BJ (cell line): ENCODE data around the gene TUBG1. TPM values are rescaled to one million over a fixed set of nuclear protein-coding genes. Genes with fewer than 3 reads are reported as not detected.

Source experiments
- CTCF ChIA-PET: fragments of 350-600 bp; formaldehyde crosslinking; extraction: SDS; loops from one replicate; lab custom pipeline; 2021; ENCODE audit warnings: antibody characterized with exemption, inconsistent platforms; lab: Yijun Ruan, JAX
- POLR2A ChIA-PET: fragments of 300-600 bp; sonication (Branson Sonifier 250); formaldehyde crosslinking; extraction: SDS; loops from one replicate; lab custom pipeline; 2021; ENCODE audit warnings: antibody characterized with exemption; lab: Charles Lee
- DNase-seq: peaks from one replicate; pipeline ENCODE4 v3.0.0-alpha.2; 2011; ENCODE audit warnings: low read depth
- H3K27me3 ChIP-seq: 2 replicates; pipeline ENCODE4 v1.6.0; 2011; ENCODE audit warnings: low read length; ENCODE audit not compliant: control insufficient read depth, insufficient read depth
- H3K36me3 ChIP-seq: 2 replicates; pipeline ENCODE4 v1.5.1; 2011; ENCODE audit warnings: low read length; ENCODE audit not compliant: control insufficient read depth, insufficient read depth
- H3K4me3 ChIP-seq: 2 replicates; pipeline ENCODE4 v1.5.1; 2011; ENCODE audit warnings: low read depth, mild to moderate bottlenecking, control low read depth, low read length
- CTCF ChIP-seq: IDR thresholded peaks from 2 replicates; pipeline ENCODE4 v1.5.1; 2011; ENCODE audit warnings: low read depth, mild to moderate bottlenecking, control low read depth, inconsistent platforms, low read length, moderate library complexity; ENCODE audit not compliant: insufficient read depth
- polyA plus RNA-seq: library from polyadenylated mRNA; depleted of rRNA; stranded (reverse); fragments of >200 nt; gene quantifications from 2 replicates; pipeline ENCODE4 v1.2.3, GENCODE V29; 2011

The TUBG1 gene
- polyA plus RNA-seq, 1 experiment = 66.1 TPM

GRCh38 chr17:42573095-42573494, 36.4 kb upstream of the TUBG1 start:
- ChIA-PET CTCF (interaction anchor here (0.6 to 1.6 kb wide), 2 partner anchors 149 to 190 kb away, joined by 3 read pairs; no protein-coding TSS in a partner anchor), POLR2A (no interaction called here)
- TF ChIP-seq CTCF = no peak

GRCh38 chr17:42574463-42574862, 35.0 kb upstream of the TUBG1 start:
- TF ChIP-seq CTCF = no peak
- ChIA-PET POLR2A (no interaction called here), CTCF (interaction anchor here (1.6 kb wide), 2 partner anchors 106 to 189 kb away, joined by 3 read pairs; no protein-coding TSS in a partner anchor)
- Histone ChIP-seq H3K27me3 (no peaks in the 10 kb centered on the region), H3K4me3 (no peak overlapping the region), H3K36me3 (peaks cover 22% of the 10 kb centered on the region)
- DNase-seq = no peak

More at GRCh38 chr17:42573095-42573494, 36.4 kb upstream of the TUBG1 start:
- no peak for DNase-seq
- Histone ChIP-seq H3K27me3 (no peaks in the 10 kb centered on the region), H3K4me3 (no peak overlapping the region), H3K36me3 (peaks cover 31% of the 10 kb centered on the region)

GRCh38 chr17:42577140-42577531, 32.3 kb upstream of the TUBG1 start:
- CTCF ChIA-PET = interaction anchor here (0.6 to 3.7 kb wide), 20 partner anchors 9 to 1043 kb away, joined by 3 to 56 read pairs (median 7); partner anchors contain the start of genes CCR10, CNTNAP1, PLEKHH3 and RAMP2
- peaks cover 18% of the 10 kb centered on the region for H3K36me3 ChIP-seq
- POLR2A ChIA-PET = no interaction called here
- peak overlapping the region; percentile 46 for H3K4me3 ChIP-seq
- H3K27me3 ChIP-seq = no peaks in the 10 kb centered on the region
- no peak for TF ChIP-seq CTCF
- DNase-seq = no peak

- DNase-seq = peak; percentile 79
- ChIA-PET CTCF (interaction anchor here (0.7 to 3.7 kb wide), 36 partner anchors 8 to 351 kb away, joined by 3 to 56 read pairs (median 4); partner anchors contain the start of genes BECN1, CCR10, CNTNAP1 and HSD17B1), POLR2A (interaction anchor here (0.5 to 0.7 kb wide), 2 partner anchors 58 to 202 kb away, joined by 4 to 5 read pairs; partner anchors contain the start of gene WNK4)
- TF ChIP-seq CTCF = peak; percentile 49
- no peaks in the 10 kb centered on the region for H3K27me3 ChIP-seq
- H3K4me3 ChIP-seq = peak within 1 kb of the TSS; percentile 46
- peaks cover 22% of the 10 kb centered on the region for H3K36me3 ChIP-seq
Observed at GRCh38 chr17:42577532-42578281, 31.8 kb upstream of the TUBG1 start, which contains the start of gene PSMC3IP. Gene PSMC3IP, minus strand, starts transcription at chr17:42577729. Its CDS starts 43 bp downstream, at chr17:42577686.
